HG02763 (cell line): Measurements from ENCODE around the gene MRPL33.

Experiments used
- ATAC-seq: cut with Tn5 transposase; IDR thresholded peaks from one replicate; pipeline ENCODE4 v1.9.1; 2021; ENCODE audit warnings: mild to moderate bottlenecking, moderate library complexity; ENCODE audit not compliant: unreplicated experiment

The MRPL33 gene

DNA sequence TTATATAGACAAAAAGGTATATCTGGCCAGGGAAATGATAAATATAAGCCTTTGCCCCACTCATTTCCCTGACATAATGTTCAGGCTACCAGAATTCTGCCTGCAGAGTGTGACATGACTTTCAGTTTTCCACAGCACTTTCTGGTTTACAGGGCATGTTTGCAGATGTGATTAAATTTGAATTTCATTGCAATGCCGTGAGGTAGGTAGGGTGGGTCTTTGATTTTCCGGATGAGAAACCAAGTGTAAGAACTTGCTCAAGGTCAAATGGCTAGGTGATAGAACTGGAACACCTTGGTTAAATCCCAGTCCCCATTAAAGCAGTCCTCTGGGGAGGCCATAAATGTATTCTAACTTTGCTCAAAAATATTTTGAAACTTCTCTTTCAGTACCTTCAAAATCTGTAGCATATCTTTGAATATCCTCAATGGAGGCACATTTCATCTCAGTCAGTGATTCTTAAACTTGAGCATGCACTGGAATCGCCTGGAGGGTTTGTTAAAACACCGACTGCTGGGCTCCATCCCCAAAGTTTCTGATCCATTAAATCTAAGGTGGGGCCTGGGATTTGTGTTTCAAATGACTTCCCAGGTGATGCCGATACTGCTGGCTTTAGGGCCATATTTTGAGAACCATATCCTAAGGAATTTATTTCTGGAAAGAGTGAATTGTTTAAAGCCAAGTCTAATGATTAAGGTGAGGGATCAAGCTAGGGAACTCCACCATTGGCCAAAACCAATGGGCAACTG is 35.0 kb downstream of the MRPL33 start:
- no peak for ATAC-seq

DNA sequence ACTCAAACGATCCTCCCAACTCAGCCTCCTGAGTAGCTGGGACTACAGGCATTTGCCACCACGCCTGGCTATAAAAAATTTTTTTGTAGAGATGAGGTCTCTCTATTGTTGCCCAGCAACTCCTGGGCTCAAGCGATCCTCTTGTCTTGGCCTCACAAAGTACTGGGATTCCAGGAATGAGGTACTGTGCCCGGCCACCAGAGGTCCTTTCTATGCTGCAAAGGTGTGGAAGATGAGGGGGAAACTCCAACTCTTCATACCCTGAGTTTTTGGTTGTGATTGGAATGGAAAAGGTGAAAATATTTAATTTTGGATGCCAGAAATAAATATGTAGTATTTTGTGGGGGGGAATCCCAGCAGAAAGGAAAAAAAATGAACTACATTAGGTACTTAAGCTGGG is 36.0 kb downstream of the MRPL33 start:
- ATAC-seq = no peak

DNA sequence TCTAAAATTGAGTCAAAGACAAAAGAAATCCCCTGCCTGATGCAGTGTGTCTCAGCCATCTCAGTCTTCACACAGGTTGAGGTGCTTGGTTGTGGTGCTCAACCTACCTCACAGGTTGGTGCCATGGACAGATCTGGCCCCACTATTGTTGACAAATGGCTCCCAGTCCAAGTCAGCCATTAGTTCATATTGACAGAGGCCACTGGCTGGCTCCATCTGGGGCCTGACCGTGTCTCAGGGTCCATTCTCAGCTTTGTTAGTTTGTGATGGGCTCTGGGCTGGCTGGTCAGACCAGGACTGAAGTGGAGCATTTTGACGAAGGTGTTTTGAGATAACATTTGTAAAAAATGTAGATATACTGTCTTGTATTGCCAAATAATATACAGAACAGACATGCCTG is 36.9 kb downstream of the MRPL33 start:
- ATAC-seq = no peak

DNA sequence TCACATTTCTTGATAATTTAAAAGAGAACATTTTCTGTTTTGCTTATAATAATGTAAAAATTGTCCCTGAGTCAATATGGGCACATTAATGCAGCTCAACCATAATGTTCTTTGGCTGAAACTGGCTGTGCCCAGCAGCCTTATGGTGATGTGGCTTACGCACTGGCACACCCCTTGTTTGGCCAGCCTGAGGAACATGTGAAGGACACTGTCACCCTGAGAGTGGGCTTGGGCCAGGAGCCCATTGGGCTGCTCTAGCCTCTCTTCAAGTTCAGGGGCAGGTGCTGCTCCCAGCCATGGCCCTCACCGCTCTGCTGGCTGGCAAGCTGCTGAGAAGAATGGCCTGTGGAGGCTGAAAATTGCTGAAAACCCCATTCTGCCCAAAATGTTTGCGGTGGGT is 37.5 kb downstream of the MRPL33 start:
- no peak for ATAC-seq

DNA sequence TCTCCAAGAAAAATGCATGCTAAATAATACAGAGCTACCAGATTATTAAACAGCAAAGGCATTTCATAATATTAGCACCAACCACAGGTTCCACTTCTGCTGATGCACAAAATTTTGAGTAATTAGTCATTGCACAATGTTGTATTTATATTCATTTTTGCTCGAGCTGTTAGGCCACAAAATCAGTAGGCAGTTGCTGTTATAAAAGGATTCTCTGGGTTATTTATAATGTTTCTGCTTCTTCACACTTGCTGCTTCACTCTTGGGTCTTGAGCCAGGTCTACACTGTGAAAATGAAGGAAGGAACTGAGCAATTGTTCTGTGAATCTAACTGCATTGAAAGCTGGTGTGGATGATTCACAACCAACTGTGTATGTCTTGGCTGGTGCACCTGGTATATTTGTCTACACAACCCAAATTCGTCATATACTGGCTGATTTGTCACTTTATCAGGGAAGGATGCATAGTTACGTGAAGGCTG is 38.3 kb downstream of the MRPL33 start:
- ATAC-seq = no peak

DNA sequence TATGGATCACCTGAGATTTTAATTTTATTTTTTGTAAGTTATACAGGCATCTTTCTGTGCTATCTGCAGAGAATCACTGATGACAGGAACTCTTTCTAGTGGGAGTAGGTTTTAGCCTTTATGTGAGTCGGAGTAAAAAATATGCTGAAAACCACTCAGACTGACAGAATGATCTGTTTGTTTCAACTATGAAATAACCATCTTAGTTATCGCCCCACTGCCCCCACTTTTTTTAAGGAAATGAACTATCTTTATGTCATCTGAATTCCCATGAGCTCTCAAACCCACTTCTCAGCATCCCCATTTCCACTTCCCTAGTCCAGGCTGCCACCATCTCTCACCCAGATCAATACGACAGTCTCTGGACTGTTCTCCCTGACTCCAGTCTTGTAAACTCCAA is 38.9 kb downstream of the MRPL33 start:
- ATAC-seq = no peak

DNA sequence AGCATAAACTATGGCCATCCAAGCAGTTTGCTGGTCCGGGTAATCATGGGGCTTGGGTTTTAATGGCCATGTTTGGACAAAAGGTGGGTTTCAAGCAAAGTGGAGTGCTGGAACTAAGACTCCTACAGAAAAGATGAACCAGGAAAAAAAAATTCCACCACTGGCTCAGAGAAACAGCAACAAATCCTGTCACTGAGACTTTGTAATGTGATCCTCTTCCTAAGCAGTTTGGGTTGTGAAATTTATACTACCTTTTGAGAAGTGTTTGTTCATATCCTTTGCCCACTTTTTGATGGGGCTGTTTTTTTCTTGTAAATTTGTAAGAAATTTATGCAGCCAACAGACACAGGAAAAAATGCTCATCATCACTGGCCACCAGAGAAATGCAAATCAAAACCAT is 40.2 kb downstream of the MRPL33 start:
- no peak for ATAC-seq

DNA sequence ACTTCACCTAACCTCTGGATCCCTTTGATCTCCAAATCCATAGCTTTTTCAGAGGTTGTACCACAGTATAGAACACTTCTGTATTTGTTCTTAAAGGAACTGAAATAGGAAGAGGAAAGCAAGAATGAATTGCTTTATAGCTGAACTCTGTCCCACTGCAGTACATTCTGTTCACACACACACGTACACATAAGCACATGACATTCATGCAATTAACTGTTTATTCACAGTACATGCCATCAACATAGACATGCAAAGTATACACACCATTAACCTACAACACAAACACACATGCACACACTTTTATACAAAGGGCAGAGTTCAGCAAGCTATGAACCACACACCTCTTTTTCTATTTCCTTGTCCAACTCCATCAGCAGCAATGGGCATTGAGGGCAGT is 43.2 kb downstream of the MRPL33 start:
- ATAC-seq = no peak

DNA sequence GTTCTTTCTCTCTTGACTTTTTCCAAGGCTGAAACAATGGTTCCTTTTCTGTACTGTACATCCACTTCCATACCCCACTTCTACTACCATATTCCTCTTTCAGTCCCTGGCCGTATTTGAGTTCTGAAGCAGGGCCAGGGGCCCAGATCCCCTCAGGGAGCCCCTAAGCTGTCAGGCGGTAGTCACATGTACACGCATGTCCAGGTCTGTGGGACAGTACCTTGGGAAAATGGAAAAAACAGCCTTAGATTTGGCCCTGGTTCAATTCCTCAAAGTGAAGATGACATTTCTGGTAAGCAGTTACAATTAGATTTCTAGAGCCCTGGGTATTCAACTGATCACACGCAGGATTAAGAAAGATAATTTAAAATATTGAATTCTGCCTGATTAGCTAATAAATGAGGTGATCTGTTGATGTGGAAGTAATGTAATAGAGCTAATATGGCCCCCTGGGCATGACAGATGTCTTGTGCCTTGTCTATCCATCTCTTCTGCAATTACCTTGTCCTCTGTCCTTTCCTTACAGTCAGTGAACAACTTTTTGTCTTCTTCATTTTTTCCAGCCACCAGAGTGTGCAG is 44.4 kb downstream of the MRPL33 start:
- ATAC-seq = no peak

DNA sequence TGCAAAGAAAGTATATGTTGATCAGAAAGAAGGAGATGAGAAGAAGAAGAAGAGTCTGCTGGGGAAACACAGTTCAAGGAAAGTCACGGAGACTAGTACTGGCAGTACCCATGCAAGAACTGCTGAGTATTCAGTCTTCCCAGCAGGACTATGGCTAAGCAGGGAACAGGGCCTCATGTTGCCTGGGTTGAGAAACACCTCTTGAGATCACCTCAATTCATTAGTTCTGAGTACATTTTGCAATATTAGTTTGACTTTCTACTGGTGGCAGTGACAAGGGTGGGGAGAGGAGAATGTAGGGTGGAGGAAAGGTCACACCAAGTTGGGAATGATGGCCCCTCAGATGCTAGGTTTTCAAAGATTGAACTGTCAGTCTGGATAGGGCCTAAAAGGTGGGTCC is 50.5 kb downstream of the MRPL33 start:
- no peak for ATAC-seq

DNA sequence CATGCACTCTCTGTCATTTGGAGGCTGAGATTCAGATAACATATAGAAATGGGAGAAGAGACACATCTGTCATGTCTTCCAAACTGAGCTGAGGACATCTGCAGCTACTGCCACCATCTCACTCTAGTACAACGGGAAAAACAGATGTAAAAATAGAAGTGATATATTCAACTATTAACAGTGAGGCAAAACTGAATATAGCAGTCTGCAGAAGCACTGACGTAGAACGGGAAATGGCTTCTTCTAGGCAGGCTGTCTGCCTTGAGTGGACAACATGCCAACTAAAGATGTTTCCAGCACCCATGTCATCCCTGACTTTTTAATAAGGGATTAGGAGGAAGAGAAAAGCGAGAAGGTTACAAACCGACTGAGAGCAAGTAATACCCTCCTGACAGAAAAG is 51.6 kb downstream of the MRPL33 start:
- no peak for ATAC-seq

DNA sequence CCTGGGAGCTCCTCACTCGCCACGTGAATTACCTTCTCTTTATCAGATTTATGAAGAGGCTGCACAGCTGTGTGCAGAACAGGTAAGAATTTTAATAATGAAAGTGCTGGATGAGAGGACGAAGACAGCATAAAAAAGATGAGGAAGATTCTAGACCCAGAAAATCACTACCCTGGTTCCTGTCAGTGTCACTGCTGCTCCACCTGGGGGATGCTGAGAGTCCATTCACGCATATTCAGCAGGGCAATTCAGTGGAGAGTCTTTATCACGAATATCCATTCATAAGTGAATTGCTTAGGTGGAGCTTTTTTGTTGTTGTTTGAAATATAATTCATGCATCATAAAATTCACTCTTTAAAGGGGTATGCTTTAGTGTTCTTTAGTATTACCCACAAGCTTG is 52.0 kb downstream of the MRPL33 start:
- ATAC-seq = no peak

DNA sequence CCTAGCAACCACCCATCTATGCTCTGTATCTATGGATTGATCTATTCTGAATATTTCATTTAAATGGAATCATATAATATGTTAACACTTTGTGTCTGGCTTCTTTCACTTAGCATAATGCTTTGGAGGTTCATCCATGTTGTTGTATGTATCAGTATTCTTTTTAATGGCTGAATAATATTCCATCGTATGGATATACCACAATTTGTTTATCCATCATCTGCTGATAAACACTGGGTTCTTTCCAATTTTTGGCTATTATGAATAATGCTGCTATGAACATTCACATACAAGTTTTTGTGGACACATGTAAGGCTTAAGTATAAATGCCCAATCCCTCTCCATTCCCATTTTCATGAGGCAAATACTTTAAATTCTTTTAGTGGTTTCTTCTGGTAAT is 52.9 kb downstream of the MRPL33 start:
- ATAC-seq = no peak

DNA sequence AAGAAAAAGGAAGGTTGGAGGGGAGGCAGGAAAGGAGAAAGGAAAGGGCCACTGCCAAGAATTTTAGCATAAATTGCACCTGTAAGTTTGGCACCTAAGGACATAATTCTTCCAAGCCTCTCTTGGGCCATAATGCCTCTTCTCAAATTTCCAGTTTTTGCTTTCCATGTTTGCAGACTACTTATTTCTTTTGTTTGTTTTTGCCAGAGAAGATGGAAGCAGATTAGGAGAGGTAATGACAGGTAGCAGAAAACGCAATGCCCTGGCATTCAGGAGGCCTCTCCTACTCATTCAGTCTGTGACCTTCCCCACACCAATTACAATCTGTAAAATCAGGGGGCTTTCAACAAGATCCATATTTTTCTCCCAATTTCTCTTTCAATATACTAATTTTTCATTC is 56.8 kb downstream of the MRPL33 start:
- ATAC-seq = no peak
